Gastrocnemius medialis (tissue), 4 donors: ENCODE results near the gene PKNOX2. TPM values are rescaled to one million over a fixed set of nuclear protein-coding genes. Genes with fewer than 3 reads are reported as not detected.

Source experiments
- ATAC-seq, 2 donors: fragments of 150-250 bp; one replicate each; pipeline ENCODE4 v1.9.1; 2016
- DNase-seq, 2 donors: peaks; one replicate each; pipeline ENCODE4 v3.0.0-alpha.2; 2019
- H3K27ac ChIP-seq, 4 donors: fragments of 200-600 bp; sonication (generic); 1 replicate in 1 of 4; 2 replicates in 3 of 4; pipeline ENCODE4 v1.5.1; 2016 to 2018; ENCODE audit warnings: mild to moderate bottlenecking in 2 of 4, moderate library complexity in 1 of 4
- H3K27me3 ChIP-seq, 3 donors: fragments of 200-600 bp; sonication (generic) in 2 of 3; 1 replicate in 1 of 3; 2 replicates in 2 of 3; pipeline versions ENCODE4 v1.5.1 to v1.6.0; 2016 to 2019; ENCODE audit warnings: mild to moderate bottlenecking in 1 of 3, moderate library complexity in 1 of 3
- H3K36me3 ChIP-seq, 2 donors: fragments of 200-600 bp; sonication (generic) in 1 of 2; one replicate each; pipeline ENCODE4 v1.5.1; 2017 to 2018
- H3K4me1 ChIP-seq, 2 donors: fragments of 200-600 bp; sonication (generic) in 1 of 2; one replicate each; pipeline ENCODE4 v1.5.1; 2016 to 2017; ENCODE audit warnings: mild to moderate bottlenecking in 2 of 2
- H3K4me3 ChIP-seq, 4 donors: fragments of 200-600 bp; sonication (generic) in 3 of 4; 1 replicate in 1 of 4; 2 replicates in 3 of 4; pipeline ENCODE4 v1.5.1; 2016 to 2019; ENCODE audit warnings: mild to moderate bottlenecking in 2 of 4
- H3K9me3 ChIP-seq, 3 donors: fragments of 200-600 bp; sonication (generic) in 2 of 3; 1 replicate in 1 of 3; 2 replicates in 2 of 3; pipeline ENCODE4 v1.5.1; 2016 to 2019
- POLR2A ChIP-seq, 2 donors: fragments of 450-650 bp; IDR thresholded peaks; one replicate each; pipeline ENCODE4 v1.6.1; 2017; ENCODE audit warnings: antibody characterized with exemption in 2 of 2, mild to moderate bottlenecking in 2 of 2, moderate library complexity in 2 of 2
- in situ Hi-C, 4 donors: fragments of 200-750 bp; cut with MboI; loops; one replicate each; pipeline versions ENCODE4 v1.15.0 to v1.8.0; 2017; ENCODE audit warnings: low sequenced_read_pairs in 4 of 4
- intact Hi-C: fragments of 100-400 bp; cut with DNase I; formaldehyde crosslinking; loops from one replicate; pipeline ENCODE4 v1.15.1; 2023; ENCODE audit warnings: low total_unique reads
- total RNA-seq, 4 donors: library from RNA; depleted of rRNA; stranded (reverse); fragments of >200 nt; gene quantifications; one replicate each; pipeline versions ENCODE4 v1.1.0 to v1.2.3, GENCODE V29; 2016
- TF ChIP-seq, protein P1 (sequence below), 5 experiments: fragments of 450-650 bp in 3 of 5; fragments of 200-600 bp in 2 of 5; sonication (generic) in 2 of 5; IDR thresholded peaks in 4 of 5; conservative IDR thresholded peaks in 1 of 5; 1 replicate in 4 of 5; 2 replicates in 1 of 5; pipeline ENCODE4 v1.5.1; 2016 to 2019; ENCODE audit warnings: antibody characterized with exemption in 5 of 5, mild to moderate bottlenecking in 3 of 5, moderate library complexity in 3 of 5

Gene PKNOX2
- total RNA-seq, 4 donors from 2014 or later = 3.7 to 11.7 (median 6.0) TPM

DNA sequence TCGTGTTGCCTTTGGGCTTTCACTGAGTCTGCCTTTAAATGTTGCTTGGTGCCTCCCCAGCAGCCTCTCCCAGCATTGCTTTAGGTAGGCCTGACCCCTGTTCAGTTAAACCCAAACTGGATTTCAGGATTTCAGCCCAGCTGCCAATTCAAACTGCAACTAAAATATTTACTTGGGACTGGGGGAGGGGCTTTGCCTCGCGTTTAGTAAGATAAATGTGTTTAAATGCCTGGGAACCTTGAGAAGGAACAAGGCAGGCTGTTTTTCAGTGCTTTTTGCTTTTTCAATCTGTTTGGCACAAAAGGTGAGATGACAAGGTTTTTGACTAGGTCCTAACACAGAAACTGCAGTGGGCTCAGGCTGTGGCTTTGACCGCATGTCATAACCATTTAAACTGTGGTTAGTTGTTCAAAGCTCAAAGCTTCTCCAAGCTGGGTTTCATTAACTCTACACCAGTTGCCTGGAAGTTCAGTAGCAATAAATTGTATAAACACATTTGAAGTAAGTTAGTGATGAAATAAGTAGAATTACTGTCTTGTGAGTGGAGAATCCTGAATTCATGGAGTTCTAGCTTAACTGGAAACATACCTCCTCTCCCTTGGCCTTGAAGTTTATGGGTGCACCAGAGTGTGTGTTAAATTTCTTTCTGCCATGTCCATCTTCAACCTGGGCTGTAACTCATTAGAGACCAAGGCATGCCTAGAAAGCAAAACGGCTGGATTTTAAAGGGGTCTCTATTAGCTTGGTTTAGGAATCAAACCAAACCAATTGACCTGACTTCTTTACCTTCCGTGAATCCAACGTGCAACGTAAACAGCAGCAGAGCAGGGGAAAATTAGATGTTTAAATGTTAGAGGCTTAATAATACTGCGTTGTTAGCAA is 3.6 kb downstream of the PKNOX2 start:
- TF ChIP-seq, protein P1, sequence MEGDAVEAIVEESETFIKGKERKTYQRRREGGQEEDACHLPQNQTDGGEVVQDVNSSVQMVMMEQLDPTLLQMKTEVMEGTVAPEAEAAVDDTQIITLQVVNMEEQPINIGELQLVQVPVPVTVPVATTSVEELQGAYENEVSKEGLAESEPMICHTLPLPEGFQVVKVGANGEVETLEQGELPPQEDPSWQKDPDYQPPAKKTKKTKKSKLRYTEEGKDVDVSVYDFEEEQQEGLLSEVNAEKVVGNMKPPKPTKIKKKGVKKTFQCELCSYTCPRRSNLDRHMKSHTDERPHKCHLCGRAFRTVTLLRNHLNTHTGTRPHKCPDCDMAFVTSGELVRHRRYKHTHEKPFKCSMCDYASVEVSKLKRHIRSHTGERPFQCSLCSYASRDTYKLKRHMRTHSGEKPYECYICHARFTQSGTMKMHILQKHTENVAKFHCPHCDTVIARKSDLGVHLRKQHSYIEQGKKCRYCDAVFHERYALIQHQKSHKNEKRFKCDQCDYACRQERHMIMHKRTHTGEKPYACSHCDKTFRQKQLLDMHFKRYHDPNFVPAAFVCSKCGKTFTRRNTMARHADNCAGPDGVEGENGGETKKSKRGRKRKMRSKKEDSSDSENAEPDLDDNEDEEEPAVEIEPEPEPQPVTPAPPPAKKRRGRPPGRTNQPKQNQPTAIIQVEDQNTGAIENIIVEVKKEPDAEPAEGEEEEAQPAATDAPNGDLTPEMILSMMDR (IDR thresholded peaks at IDR 0.05 in 4 of 5, conservative IDR thresholded peaks at IDR 0.05 in 1 of 5) = no peak
- no peak for TF ChIP-seq POLR2A (IDR thresholded peaks at IDR 0.05)
- intact Hi-C loops (loop anchor here (5.0 kb wide), 2 partner anchors 44 to 114 kb away; no protein-coding TSS in a partner anchor), in situ Hi-C loops (loop anchor here (5.0 to 10.0 kb wide), 3 partner anchors 177 to 237 kb away; no protein-coding TSS in a partner anchor)
- H3K36me3 ChIP-seq = no peaks in the 10 kb centered on the region
- peaks cover 50 to 53% of the 10 kb centered on the region in 2 donors for H3K4me1 ChIP-seq
- no peak for DNase-seq
- H3K27ac ChIP-seq = peak overlapping the region; percentile 88 to 99 (median 91)
- no peak for ATAC-seq
- H3K27me3 ChIP-seq = no peaks in the 10 kb centered on the region
- no peaks in the 10 kb centered on the region for H3K9me3 ChIP-seq
- peak overlapping the region in 2 of 4 donors; percentile 62 to 67 for H3K4me3 ChIP-seq

DNA sequence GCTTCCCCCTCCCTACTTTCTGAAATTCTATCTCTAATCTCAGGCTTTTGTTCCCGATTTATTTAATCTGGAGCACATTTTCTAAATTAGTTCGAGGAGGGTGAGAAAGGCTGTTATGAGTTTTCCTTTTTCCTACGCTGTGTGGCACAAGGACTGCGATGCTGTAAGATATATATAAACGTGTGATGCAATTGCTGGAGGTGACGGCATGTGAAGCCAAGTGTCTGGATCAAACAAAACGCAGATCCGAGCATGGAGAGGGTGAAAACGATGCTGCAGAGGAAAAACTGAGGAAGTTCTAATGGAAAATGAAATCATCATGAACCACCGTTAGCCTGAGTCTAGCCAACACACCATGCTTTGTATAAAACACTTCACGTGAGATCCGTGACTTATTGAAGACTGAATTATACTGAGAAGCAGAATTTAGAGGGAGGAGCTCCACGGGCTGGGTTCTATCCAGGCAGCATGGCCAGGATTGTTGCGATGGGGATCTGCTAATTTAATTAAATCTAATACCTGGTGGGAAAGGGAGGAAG is 4.4 kb downstream of the PKNOX2 start:
- ATAC-seq (peak; percentile 26 to 32), DNase-seq (peak in 1 of 2 donors; percentile 59)
- in situ Hi-C loops (loop anchor here (5.0 to 10.0 kb wide), 3 partner anchors 176 to 236 kb away; no protein-coding TSS in a partner anchor), intact Hi-C loops (loop anchor here (5.0 kb wide), 2 partner anchors 43 to 113 kb away; no protein-coding TSS in a partner anchor)
- H3K27me3 ChIP-seq = no peaks in the 10 kb centered on the region
- no peak overlapping the region for H3K4me3 ChIP-seq
- no peaks in the 10 kb centered on the region for H3K9me3 ChIP-seq
- peaks cover 48 to 52% of the 10 kb centered on the region in 2 donors for H3K4me1 ChIP-seq
- H3K27ac ChIP-seq = peak overlapping the region; percentile 88 to 99 (median 91)
- TF ChIP-seq, protein P1 (IDR thresholded peaks at IDR 0.05 in 4 of 5, conservative IDR thresholded peaks at IDR 0.05 in 1 of 5) = no peak
- TF ChIP-seq POLR2A (IDR thresholded peaks at IDR 0.05) = peak; percentile 80 to 81
- H3K36me3 ChIP-seq = no peaks in the 10 kb centered on the region

DNA sequence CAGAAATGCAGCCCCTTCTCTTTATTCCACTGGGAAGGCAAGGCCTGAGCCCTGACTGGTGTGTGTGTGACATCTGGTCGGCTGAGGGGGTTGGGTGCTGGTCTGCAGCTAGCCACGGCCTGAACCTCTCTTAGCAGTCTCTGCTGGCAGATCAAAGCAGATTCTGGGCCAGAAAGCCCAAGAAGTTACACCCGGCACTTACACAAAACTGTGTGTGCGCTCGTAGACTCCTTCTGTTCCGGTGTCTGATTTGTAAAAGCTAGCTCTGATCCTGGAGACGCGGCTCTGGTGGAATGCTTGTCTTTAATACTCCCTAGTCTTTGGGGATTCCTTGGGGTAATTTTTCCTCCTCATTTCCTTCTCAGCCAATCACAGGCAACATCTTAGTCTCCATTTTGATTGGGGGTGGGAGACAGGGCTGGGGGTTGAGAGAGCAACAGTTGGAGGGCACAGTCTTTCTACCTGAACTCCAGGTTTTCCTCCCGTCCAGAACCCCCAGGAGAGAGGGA is 5.5 kb downstream of the PKNOX2 start:
- intact Hi-C loops (no loop called here), in situ Hi-C loops (no loop called here)
- no peak for DNase-seq
- no peak for ATAC-seq
- Histone ChIP-seq H3K9me3 (no peaks in the 10 kb centered on the region), H3K4me3 (peak overlapping the region in 2 of 4 donors; percentile 24 to 43), H3K27me3 (no peaks in the 10 kb centered on the region), H3K4me1 (peaks cover 46 to 49% of the 10 kb centered on the region in 2 donors), H3K27ac (peak overlapping the region; percentile 88 to 99 (median 91)), H3K36me3 (no peaks in the 10 kb centered on the region)
- TF ChIP-seq, protein P1 (IDR thresholded peaks at IDR 0.05 in 4 of 5, conservative IDR thresholded peaks at IDR 0.05 in 1 of 5) = no peak
- TF ChIP-seq POLR2A (IDR thresholded peaks at IDR 0.05) = no peak

DNA sequence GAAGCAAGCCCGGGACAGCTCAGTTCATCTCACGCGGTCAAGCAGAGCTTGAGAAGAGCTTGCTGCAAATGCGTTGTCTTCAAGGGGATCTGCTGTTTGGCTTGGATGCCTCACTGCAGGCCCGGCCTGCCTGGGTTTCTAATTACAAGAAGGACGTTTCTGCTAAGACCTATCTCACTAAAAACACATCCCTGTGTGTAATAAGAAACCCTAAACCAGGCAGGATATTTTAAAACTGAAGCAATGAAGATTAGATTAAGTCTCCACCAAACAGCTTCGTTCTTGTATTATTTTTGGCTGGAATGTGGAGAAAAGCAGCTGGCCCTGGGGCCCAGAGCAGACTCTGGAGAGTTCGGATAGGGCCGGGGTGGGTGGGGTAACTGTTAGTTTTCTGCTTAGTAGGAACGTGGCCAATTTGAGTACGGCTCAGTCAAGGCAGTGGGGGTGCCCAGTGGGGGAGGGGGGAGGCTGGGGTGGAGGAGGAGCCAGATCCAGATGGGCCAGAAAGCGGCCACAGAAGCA is 6.0 kb downstream of the PKNOX2 start:
- Histone ChIP-seq H3K27me3 (no peaks in the 10 kb centered on the region), H3K36me3 (no peaks in the 10 kb centered on the region), H3K4me1 (peaks cover 46 to 49% of the 10 kb centered on the region in 2 donors), H3K4me3 (peak overlapping the region in 2 of 4 donors; percentile 24 to 43), H3K27ac (peak overlapping the region; percentile 88 to 99 (median 91)), H3K9me3 (no peaks in the 10 kb centered on the region)
- ATAC-seq = peak in 1 of 2 donors; percentile 12
- intact Hi-C loops (no loop called here), in situ Hi-C loops (no loop called here)
- peak in 1 of 2 donors; percentile 41 for DNase-seq
- TF ChIP-seq, protein P1 (IDR thresholded peaks at IDR 0.05 in 4 of 5, conservative IDR thresholded peaks at IDR 0.05 in 1 of 5) = no peak
- TF ChIP-seq POLR2A (IDR thresholded peaks at IDR 0.05) = no peak
